ENCODE measurements around the gene F12. TPM values are rescaled to one million over a fixed set of nuclear protein-coding genes. Genes with fewer than 3 reads are reported as not detected.

Gene F12
- total RNA-seq, 1 donor from 2014 or later = 5.8 TPM

- Mint-ChIP-seq H3K9me3 (no peaks in the 10 kb centered on the region), H3K27me3 (ENCODE audit: low read depth) (peaks cover 23% of the 10 kb centered on the region), H3K4me3 (ENCODE audit: low read depth) (peak overlapping the region; percentile 54), H3K27ac (no peak overlapping the region), H3K4me1 (ENCODE audit: low read depth) (peaks cover 19% of the 10 kb centered on the region), H3K36me3 (ENCODE audit: low read depth) (no peaks in the 10 kb centered on the region)
- no peak for DNase-seq (ENCODE audit: low spot score)
- intact Hi-C loops (cut with micrococcal nuclease) = no loop called here
These were observed 4.1 kb downstream of the F12 start for GRCh38 chr5:177405312-177405711.

- H3K4me3 Mint-ChIP-seq (ENCODE audit: low read depth) = peak overlapping the region; percentile 54
- H3K9me3 Mint-ChIP-seq = no peaks in the 10 kb centered on the region
- H3K36me3 Mint-ChIP-seq (ENCODE audit: low read depth) = no peaks in the 10 kb centered on the region
- peaks cover 23% of the 10 kb centered on the region for H3K27me3 Mint-ChIP-seq (ENCODE audit: low read depth)
- intact Hi-C loops (cut with micrococcal nuclease) = loop anchor here (1.0 to 5.0 kb wide), 2 partner anchors 22 to 42 kb away; partner anchors contain the start of gene GRK6
- no peak overlapping the region for H3K27ac Mint-ChIP-seq
- peaks cover 19% of the 10 kb centered on the region for H3K4me1 Mint-ChIP-seq (ENCODE audit: low read depth)
- DNase-seq (ENCODE audit: low spot score) = no peak
These were observed 4.7 kb downstream of the F12 start for GRCh38 chr5:177404641-177405179.

- peak; percentile 81 for DNase-seq (ENCODE audit: low spot score)
- no peaks in the 10 kb centered on the region for H3K9me3 Mint-ChIP-seq
- H3K27ac Mint-ChIP-seq = no peak overlapping the region
- no peaks in the 10 kb centered on the region for H3K36me3 Mint-ChIP-seq (ENCODE audit: low read depth)
- peaks cover 19% of the 10 kb centered on the region for H3K4me1 Mint-ChIP-seq (ENCODE audit: low read depth)
- peaks cover 23% of the 10 kb centered on the region for H3K27me3 Mint-ChIP-seq (ENCODE audit: low read depth)
- H3K4me3 Mint-ChIP-seq (ENCODE audit: low read depth) = peak overlapping the region; percentile 79
- intact Hi-C loops (cut with micrococcal nuclease) = loop anchor here (1.0 to 5.0 kb wide), 5 partner anchors 14 to 93 kb away; partner anchors contain the start of genes GRK6 and PDLIM7
These were observed 5.3 kb downstream of the F12 start for GRCh38 chr5:177403792-177404640.

- H3K27ac Mint-ChIP-seq = no peak overlapping the region
These were observed 6.1 kb downstream of the F12 start for GRCh38 chr5:177403102-177403791.

GRCh38 chr5:177402271-177403043 is 6.9 kb downstream of the F12 start:
- Mint-ChIP-seq H3K36me3 (ENCODE audit: low read depth) (no peaks in the 10 kb centered on the region), H3K4me1 (ENCODE audit: low read depth) (peaks cover 19% of the 10 kb centered on the region), H3K4me3 (ENCODE audit: low read depth) (peak overlapping the region; percentile 79), H3K9me3 (no peaks in the 10 kb centered on the region), H3K27ac (no peak overlapping the region), H3K27me3 (ENCODE audit: low read depth) (peaks cover 23% of the 10 kb centered on the region)
- DNase-seq (ENCODE audit: low spot score) = peak; percentile 55
- intact Hi-C loops (cut with micrococcal nuclease) = loop anchor here (1.0 to 5.0 kb wide), 4 partner anchors 12 to 94 kb away; partner anchors contain the start of gene PDLIM7

More at GRCh38 chr5:177403102-177403791, 6.1 kb downstream of the F12 start:
- Mint-ChIP-seq H3K4me1 (ENCODE audit: low read depth) (peaks cover 19% of the 10 kb centered on the region), H3K36me3 (ENCODE audit: low read depth) (no peaks in the 10 kb centered on the region), H3K9me3 (no peaks in the 10 kb centered on the region), H3K4me3 (ENCODE audit: low read depth) (peak overlapping the region; percentile 79), H3K27me3 (ENCODE audit: low read depth) (peaks cover 23% of the 10 kb centered on the region)
- intact Hi-C loops (cut with micrococcal nuclease) = loop anchor here (1.0 to 5.0 kb wide), 4 partner anchors 13 to 94 kb away; partner anchors contain the start of gene PDLIM7
- DNase-seq (ENCODE audit: low spot score) = peak; percentile 43

GRCh38 chr5:177399997-177400868 is 9.1 kb downstream of the F12 start, which contains the start of gene PFN3:
Gene PFN3 (minus strand): TSS chr5:177400661. CDS start chr5:177400576, 85 bp downstream.
- intact Hi-C loops (cut with micrococcal nuclease) = loop anchor here (5.0 kb wide), 1 partner anchor 38 kb away; no protein-coding TSS in a partner anchor
- H3K4me3 Mint-ChIP-seq (ENCODE audit: low read depth) = no peak within 1 kb of the TSS
- no peak for DNase-seq (ENCODE audit: low spot score)
- H3K4me1 Mint-ChIP-seq (ENCODE audit: low read depth) = peaks cover 19% of the 10 kb centered on the region
- no peak within 1 kb of the TSS for H3K27ac Mint-ChIP-seq
- H3K27me3 Mint-ChIP-seq (ENCODE audit: low read depth) = peaks cover 25% of the 10 kb centered on the region
- H3K36me3 Mint-ChIP-seq (ENCODE audit: low read depth) = no peaks in the 10 kb centered on the region
- H3K9me3 Mint-ChIP-seq = no peaks in the 10 kb centered on the region

GRCh38 chr5:177397875-177398390 is 11.4 kb downstream of the F12 start:
- Mint-ChIP-seq H3K36me3 (ENCODE audit: low read depth) (no peaks in the 10 kb centered on the region), H3K9me3 (no peaks in the 10 kb centered on the region), H3K27ac (no peak overlapping the region), H3K27me3 (ENCODE audit: low read depth) (peaks cover 21% of the 10 kb centered on the region), H3K4me1 (ENCODE audit: low read depth) (peaks cover 11% of the 10 kb centered on the region), H3K4me3 (ENCODE audit: low read depth) (no peak overlapping the region)
- DNase-seq (ENCODE audit: low spot score) = no peak
- intact Hi-C loops (cut with micrococcal nuclease) = no loop called here

GRCh38 chr5:177396807-177397206 is 12.6 kb downstream of the F12 start:
- no peak overlapping the region for H3K27ac Mint-ChIP-seq

GRCh38 chr5:177396078-177396477 is 13.3 kb downstream of the F12 start:
- Mint-ChIP-seq H3K36me3 (ENCODE audit: low read depth) (no peaks in the 10 kb centered on the region), H3K27me3 (ENCODE audit: low read depth) (peaks cover 4% of the 10 kb centered on the region), H3K9me3 (no peaks in the 10 kb centered on the region), H3K4me3 (ENCODE audit: low read depth) (no peak overlapping the region), H3K4me1 (ENCODE audit: low read depth) (no peaks in the 10 kb centered on the region), H3K27ac (no peak overlapping the region)
- DNase-seq (ENCODE audit: low spot score) = no peak
- intact Hi-C loops (cut with micrococcal nuclease) = no loop called here

More at GRCh38 chr5:177396807-177397206, 12.6 kb downstream of the F12 start:
- H3K4me3 Mint-ChIP-seq (ENCODE audit: low read depth) = no peak overlapping the region
- H3K36me3 Mint-ChIP-seq (ENCODE audit: low read depth) = no peaks in the 10 kb centered on the region
- DNase-seq (ENCODE audit: low spot score) = no peak
- no peaks in the 10 kb centered on the region for H3K9me3 Mint-ChIP-seq
- H3K4me1 Mint-ChIP-seq (ENCODE audit: low read depth) = peaks cover 4% of the 10 kb centered on the region
- intact Hi-C loops (cut with micrococcal nuclease) = no loop called here
- H3K27me3 Mint-ChIP-seq (ENCODE audit: low read depth) = peaks cover 10% of the 10 kb centered on the region

GRCh38 chr5:177393990-177394389 is 15.4 kb downstream of the F12 start:
- no peaks in the 10 kb centered on the region for H3K36me3 Mint-ChIP-seq (ENCODE audit: low read depth)

GRCh38 chr5:177393206-177393765 is 16.1 kb downstream of the F12 start:
- no peaks in the 10 kb centered on the region for H3K9me3 Mint-ChIP-seq
- no peak overlapping the region for H3K27ac Mint-ChIP-seq
- H3K4me3 Mint-ChIP-seq (ENCODE audit: low read depth) = no peak overlapping the region
- intact Hi-C loops (cut with micrococcal nuclease) = loop anchor here (5.0 kb wide), 1 partner anchor 34 kb away; the partner anchor contains the start of gene GRK6
- no peak for DNase-seq (ENCODE audit: low spot score)
- H3K4me1 Mint-ChIP-seq (ENCODE audit: low read depth) = peaks cover 25% of the 10 kb centered on the region
- H3K27me3 Mint-ChIP-seq (ENCODE audit: low read depth) = peaks cover 8% of the 10 kb centered on the region
- H3K36me3 Mint-ChIP-seq (ENCODE audit: low read depth) = no peaks in the 10 kb centered on the region

More at GRCh38 chr5:177393990-177394389, 15.4 kb downstream of the F12 start:
- H3K4me3 Mint-ChIP-seq (ENCODE audit: low read depth) = no peak overlapping the region
- peaks cover 17% of the 10 kb centered on the region for H3K4me1 Mint-ChIP-seq (ENCODE audit: low read depth)
- DNase-seq (ENCODE audit: low spot score) = no peak
- no peak overlapping the region for H3K27ac Mint-ChIP-seq
- intact Hi-C loops (cut with micrococcal nuclease) = loop anchor here (5.0 kb wide), 1 partner anchor 33 kb away; the partner anchor contains the start of gene GRK6
- no peaks in the 10 kb centered on the region for H3K9me3 Mint-ChIP-seq
- peaks cover 5% of the 10 kb centered on the region for H3K27me3 Mint-ChIP-seq (ENCODE audit: low read depth)

Measured in activated T-helper 2 cell treated with anti-CD3 and anti-CD28 coated beads, Interferon-gamma antibody, Interleukin-2, Interleukin-4, amounts not matched to agents 10 μg/mL and 5 μg/mL and 100 μg/mL, durations not matched to agents 14 hours and 24 hours and 36 hours (primary cell).